PC-3 (cell line): ENCODE results near the gene CDK14. TPM values are rescaled to one million over a fixed set of nuclear protein-coding genes. Genes with fewer than 3 reads are reported as not detected.

Source experiments
- ATAC-seq: fragments of 200-7000 bp; cut with Tn5 transposase; 2 replicates; pipeline ENCODE4 v1.9.1; 2020; ENCODE audit warnings: mild to moderate bottlenecking, moderate library complexity
- BruUV-seq: library from RNA; stranded (reverse); fragments of 400-500 nt; replicated peaks from 2 replicates; lab custom pipeline; 2021; lab: Mats Ljungman, UMichigan
- CTCF ChIA-PET: fragments of 300-600 bp; sonication (Branson Sonifier 250); formaldehyde crosslinking; loops from one replicate; lab custom pipeline; 2022; ENCODE audit warnings: antibody characterized with exemption; lab: Charles Lee
- POLR2A ChIA-PET: fragments of 300-600 bp; sonication (Branson Sonifier 250); formaldehyde crosslinking; loops from one replicate; lab custom pipeline; 2022; ENCODE audit warnings: antibody characterized with exemption; ENCODE audit not compliant: unreplicated experiment; lab: Charles Lee
- DNase-seq: peaks from one replicate; pipeline ENCODE4 v3.0.0-alpha.2; 2015
- H2AFZ ChIP-seq: fragments of 300-600 bp; sonication (generic); 2 replicates; pipeline ENCODE4 v1.6.0; 2016; ENCODE audit warnings: antibody characterized with exemption, low read length
- H3F3A ChIP-seq: fragments of 300-600 bp; sonication (generic); one replicate; pipeline ENCODE4 v1.6.0; 2017; ENCODE audit warnings: antibody characterized with exemption, low read length, control low read depth, mild to moderate bottlenecking; ENCODE audit not compliant: unreplicated experiment
- H3K27ac ChIP-seq: fragments of 300-600 bp; sonication (generic); 2 replicates; pipeline ENCODE4 v1.5.1; 2016; ENCODE audit warnings: mild to moderate bottlenecking, low read length
- H3K27me3 ChIP-seq: fragments of 300-600 bp; sonication (generic); 2 replicates; pipeline ENCODE4 v1.6.1; 2016; ENCODE audit warnings: low read length, mixed read lengths
- H3K36me3 ChIP-seq: fragments of 300-600 bp; sonication (generic); 2 replicates; pipeline ENCODE4 v1.6.1; 2016; ENCODE audit warnings: low read depth, mixed run types, low read length, mixed read lengths
- H3K4me1 ChIP-seq: fragments of 300-600 bp; sonication (generic); 2 replicates; pipeline ENCODE4 v1.5.1; 2016; ENCODE audit warnings: low read length; ENCODE audit not compliant: insufficient read depth
- H3K4me2 ChIP-seq: fragments of 300-600 bp; sonication (generic); 2 replicates; pipeline ENCODE4 v1.6.0; 2016; ENCODE audit warnings: low read length
- H3K4me3 ChIP-seq: fragments of 300-600 bp; sonication (generic); 2 replicates; pipeline ENCODE4 v1.5.1; 2016; ENCODE audit warnings: mild to moderate bottlenecking, low read length, mixed read lengths
- H3K79me2 ChIP-seq: fragments of 300-600 bp; sonication (generic); 2 replicates; pipeline ENCODE4 v1.6.1; 2017; ENCODE audit warnings: low read length, mixed read lengths
- H3K9ac ChIP-seq: fragments of 300-600 bp; sonication (generic); 2 replicates; pipeline ENCODE4 v1.6.0; 2016; ENCODE audit warnings: mild to moderate bottlenecking, low read length
- H3K9me2 ChIP-seq: fragments of 300-600 bp; sonication (generic); replicated peaks from 2 replicates; pipeline ENCODE4 v1.6.1; 2016; ENCODE audit warnings: mixed run types, low read length, mixed read lengths
- H3K9me3 ChIP-seq: fragments of 300-600 bp; sonication (generic); 2 replicates; pipeline ENCODE4 v1.6.1; 2016; ENCODE audit warnings: low read length, mixed read lengths
- H4K20me1 ChIP-seq: fragments of 300-600 bp; sonication (generic); 2 replicates; pipeline ENCODE4 v1.6.1; 2016; ENCODE audit warnings: low read length, mixed read lengths
- EZH2 ChIP-seq: fragments of 300-600 bp; sonication (generic); IDR thresholded peaks from one replicate; pipeline ENCODE4 v1.6.1; 2017; ENCODE audit warnings: antibody characterized with exemption, mild to moderate bottlenecking, low read length; ENCODE audit not compliant: unreplicated experiment
- EZH2phosphoT487 ChIP-seq: fragments of 300-600 bp; sonication (generic); IDR thresholded peaks from 2 replicates; pipeline ENCODE4 v1.6.1; 2018; ENCODE audit warnings: mild to moderate bottlenecking, antibody characterized with exemption, low read length, borderline replicate concordance
- intact Hi-C: fragments of 100-400 bp; cut with micrococcal nuclease; formaldehyde crosslinking; loops from 2 replicates; pipeline ENCODE4 v1.9.0; 2023
- total RNA-seq: library from RNA; depleted of rRNA; stranded (reverse); fragments of >200 nt; gene quantifications from 2 replicates; pipeline ENCODE4 v1.2.3, GENCODE V29; 2014
- TF ChIP-seq, protein P1 (sequence below): fragments of 300-600 bp; sonication (generic); conservative IDR thresholded peaks from 2 replicates; pipeline ENCODE4 v1.5.1; 2017; ENCODE audit warnings: antibody characterized with exemption, low read depth, mild to moderate bottlenecking, low read length

CDK14 gene
- total RNA-seq, 1 experiment from 2014 or later, result 8.2 TPM

DNA sequence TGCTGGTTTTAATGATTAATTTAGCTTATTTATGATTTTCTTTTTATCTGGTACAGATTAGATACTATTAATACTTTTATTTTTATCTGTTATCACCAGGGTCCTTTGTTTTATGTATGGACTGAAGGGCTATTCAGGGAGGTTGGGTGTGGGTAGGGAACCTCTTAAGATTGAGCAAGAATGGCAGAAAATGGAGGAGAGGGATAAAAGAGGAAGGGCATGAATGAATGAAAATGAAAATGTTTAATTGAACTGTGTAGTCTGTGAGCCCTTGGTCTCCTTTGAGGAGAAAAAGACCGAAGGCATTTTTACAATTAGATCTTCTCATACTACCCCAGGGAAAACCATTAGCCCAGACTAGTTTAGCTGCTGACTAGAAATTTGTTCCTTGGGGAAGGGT, 93.1 kb downstream of the CDK14 start:
- TF ChIP-seq, protein P1, sequence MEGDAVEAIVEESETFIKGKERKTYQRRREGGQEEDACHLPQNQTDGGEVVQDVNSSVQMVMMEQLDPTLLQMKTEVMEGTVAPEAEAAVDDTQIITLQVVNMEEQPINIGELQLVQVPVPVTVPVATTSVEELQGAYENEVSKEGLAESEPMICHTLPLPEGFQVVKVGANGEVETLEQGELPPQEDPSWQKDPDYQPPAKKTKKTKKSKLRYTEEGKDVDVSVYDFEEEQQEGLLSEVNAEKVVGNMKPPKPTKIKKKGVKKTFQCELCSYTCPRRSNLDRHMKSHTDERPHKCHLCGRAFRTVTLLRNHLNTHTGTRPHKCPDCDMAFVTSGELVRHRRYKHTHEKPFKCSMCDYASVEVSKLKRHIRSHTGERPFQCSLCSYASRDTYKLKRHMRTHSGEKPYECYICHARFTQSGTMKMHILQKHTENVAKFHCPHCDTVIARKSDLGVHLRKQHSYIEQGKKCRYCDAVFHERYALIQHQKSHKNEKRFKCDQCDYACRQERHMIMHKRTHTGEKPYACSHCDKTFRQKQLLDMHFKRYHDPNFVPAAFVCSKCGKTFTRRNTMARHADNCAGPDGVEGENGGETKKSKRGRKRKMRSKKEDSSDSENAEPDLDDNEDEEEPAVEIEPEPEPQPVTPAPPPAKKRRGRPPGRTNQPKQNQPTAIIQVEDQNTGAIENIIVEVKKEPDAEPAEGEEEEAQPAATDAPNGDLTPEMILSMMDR, result no peak
- TF ChIP-seq EZH2phosphoT487, result no peak
- no peak for TF ChIP-seq EZH2
- ChIA-PET CTCF (interaction anchor here (0.6 kb wide), 2 partner anchors 41 to 348 kb away, joined by 3 read pairs; no protein-coding TSS in a partner anchor), POLR2A (interaction anchor here (0.7 kb wide), 1 partner anchor 213 kb away, joined by 3 read pairs; no protein-coding TSS in a partner anchor)
- H3K9me3 ChIP-seq, result no peaks in the 10 kb centered on the region
- no peaks in the 10 kb centered on the region for H3K9me2 ChIP-seq
- H3K4me1 ChIP-seq, result peaks cover 12% of the 10 kb centered on the region
- H3K27me3 ChIP-seq, result no peaks in the 10 kb centered on the region
- DNase-seq (no peak), ATAC-seq (no peak)
- BruUV-seq, result no TSS peak
- no peak overlapping the region for H3K4me2 ChIP-seq
- no peak overlapping the region for H3K4me3 ChIP-seq
- no peaks in the 10 kb centered on the region for H3F3A ChIP-seq
- H3K36me3 ChIP-seq, result no peaks in the 10 kb centered on the region
- H2AFZ ChIP-seq, result no peak overlapping the region
- H3K79me2 ChIP-seq, result no peaks in the 10 kb centered on the region
- no peak overlapping the region for H3K9ac ChIP-seq
- H3K27ac ChIP-seq, result no peak overlapping the region
- no peaks in the 10 kb centered on the region for H4K20me1 ChIP-seq
- intact Hi-C loops, result no loop called here

DNA sequence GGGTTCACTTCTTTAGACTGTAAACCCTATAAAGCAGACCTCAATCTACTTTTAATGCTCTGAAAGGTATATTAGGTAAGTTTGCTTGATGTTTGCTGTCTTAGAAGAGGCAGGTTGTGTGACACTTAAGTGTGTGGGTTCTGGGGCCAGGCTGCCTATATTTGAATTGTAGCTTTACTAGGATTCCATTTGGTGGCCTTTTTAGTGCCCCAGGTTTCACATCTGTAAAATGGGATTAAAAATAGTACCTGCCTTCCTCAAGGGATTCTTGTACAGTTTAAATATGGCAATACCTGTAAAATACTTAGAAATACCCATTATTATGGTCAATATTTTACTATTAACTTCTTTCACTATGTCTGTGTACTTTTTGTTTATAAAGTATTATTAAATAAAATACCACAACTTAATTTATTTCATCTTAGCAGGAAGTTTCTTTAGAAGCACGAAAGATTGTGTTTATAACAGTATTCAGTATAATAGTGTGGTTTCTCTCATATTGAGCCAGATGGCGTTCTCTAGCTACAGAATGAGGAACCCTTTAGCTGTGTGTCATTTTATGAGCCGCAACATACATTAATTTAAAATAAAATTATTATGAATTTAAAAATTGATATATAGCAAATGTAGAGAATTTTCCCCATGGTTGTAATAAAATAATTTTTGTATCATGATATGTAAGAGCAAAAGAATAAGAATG, 94.2 kb downstream of the CDK14 start:
- no peaks in the 10 kb centered on the region for H3K9me2 ChIP-seq
- intact Hi-C loops, result loop anchor here (10.0 kb wide), 1 partner anchor 344 kb away; no protein-coding TSS in a partner anchor
- ChIA-PET CTCF (interaction anchor here (0.6 to 0.7 kb wide), 2 partner anchors 16 to 344 kb away, joined by 3 to 4 read pairs; no protein-coding TSS in a partner anchor), POLR2A (no interaction called here)
- H3K4me1 ChIP-seq, result peaks cover 12% of the 10 kb centered on the region
- DNase-seq (no peak), ATAC-seq (no peak)
- no peaks in the 10 kb centered on the region for H3F3A ChIP-seq
- no peak overlapping the region for H3K9ac ChIP-seq
- H3K36me3 ChIP-seq, result no peaks in the 10 kb centered on the region
- no peaks in the 10 kb centered on the region for H3K9me3 ChIP-seq
- no peak overlapping the region for H3K27ac ChIP-seq
- no peak overlapping the region for H2AFZ ChIP-seq
- H3K4me2 ChIP-seq, result no peak overlapping the region
- no peaks in the 10 kb centered on the region for H3K79me2 ChIP-seq
- H3K27me3 ChIP-seq, result no peaks in the 10 kb centered on the region
- TF ChIP-seq EZH2 (no peak), EZH2phosphoT487 (no peak)
- TF ChIP-seq, protein P1, result no peak
- no peak overlapping the region for H3K4me3 ChIP-seq
- no peaks in the 10 kb centered on the region for H4K20me1 ChIP-seq
- no TSS peak for BruUV-seq

DNA sequence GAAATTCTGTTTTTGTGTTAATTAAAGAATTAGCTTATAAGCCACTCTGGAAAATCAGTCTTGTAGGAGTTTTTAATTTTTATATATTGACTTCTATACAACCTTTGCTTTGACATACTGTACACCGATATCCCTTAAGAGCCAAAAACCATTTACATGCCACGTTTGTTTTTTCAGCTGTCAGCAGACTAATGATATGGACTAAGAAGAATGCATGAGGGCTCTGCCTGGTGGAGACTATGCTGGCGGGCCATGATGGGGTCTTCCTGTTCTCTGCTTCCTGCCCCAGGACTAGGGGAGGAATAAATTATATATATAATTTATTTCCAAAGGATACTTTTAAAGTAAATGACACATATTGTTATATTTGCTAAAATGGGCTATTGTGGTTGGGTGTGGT, 96.3 kb downstream of the CDK14 start:
- Histone ChIP-seq H3K9ac (no peak overlapping the region), H3K27ac (no peak overlapping the region), H3K4me2 (no peak overlapping the region), H2AFZ (no peak overlapping the region), H4K20me1 (no peaks in the 10 kb centered on the region), H3F3A (no peaks in the 10 kb centered on the region), H3K4me3 (no peak overlapping the region), H3K4me1 (peaks cover 6% of the 10 kb centered on the region), H3K79me2 (no peaks in the 10 kb centered on the region), H3K9me2 (no peaks in the 10 kb centered on the region), H3K36me3 (no peaks in the 10 kb centered on the region), H3K9me3 (no peaks in the 10 kb centered on the region), H3K27me3 (no peaks in the 10 kb centered on the region)
- ATAC-seq (no peak), DNase-seq (no peak)
- no peak for TF ChIP-seq EZH2phosphoT487
- no peak for TF ChIP-seq EZH2
- TF ChIP-seq, protein P1, result no peak
- CTCF ChIA-PET, result interaction anchor here (0.6 kb wide), 1 partner anchor 421 kb away, joined by 3 read pairs; no protein-coding TSS in a partner anchor
- POLR2A ChIA-PET, result no interaction called here
- BruUV-seq, result no TSS peak
- intact Hi-C loops, result loop anchor here (10.0 kb wide), 1 partner anchor 342 kb away; no protein-coding TSS in a partner anchor
